H9 (cell line): ENCODE results near the gene PIEZO2. TPM values are rescaled to one million over a fixed set of nuclear protein-coding genes. Genes with fewer than 3 reads are reported as not detected.

Experiments
- DNase-seq: peaks from one replicate; pipeline ENCODE4 v3.0.0-alpha.2; 2017
- H2AFZ ChIP-seq: one replicate; pipeline ENCODE4 v1.6.1; 2013; ENCODE audit warnings: mild to moderate bottlenecking, low read length, control low read depth, moderate library complexity
- H2AK5ac ChIP-seq: 2 replicates; pipeline ENCODE4 v1.6.1; 2013; ENCODE audit warnings: low read length, control low read depth, mixed read lengths; ENCODE audit not compliant: insufficient read length
- H2BK120ac ChIP-seq: one replicate; pipeline ENCODE4 v1.6.1; 2013; ENCODE audit warnings: low read depth, mild to moderate bottlenecking, low read length, control low read depth, inconsistent platforms; ENCODE audit not compliant: poor library complexity, severe bottlenecking
- H2BK12ac ChIP-seq: 2 replicates; pipeline ENCODE4 v1.6.1; 2013; ENCODE audit warnings: low read length, control low read depth, mixed read lengths, low read depth; ENCODE audit not compliant: insufficient read length
- H2BK15ac ChIP-seq: 2 replicates; pipeline ENCODE4 v1.6.1; 2013; ENCODE audit warnings: low read depth, low read length, control low read depth
- H2BK20ac ChIP-seq: one replicate; pipeline ENCODE4 v1.6.1; 2013; ENCODE audit warnings: low read depth, mild to moderate bottlenecking, low read length, control low read depth, inconsistent platforms; ENCODE audit not compliant: poor library complexity, severe bottlenecking
- H2BK5ac ChIP-seq: 2 replicates; pipeline ENCODE4 v1.6.1; 2013; ENCODE audit warnings: low read length, control low read depth, mixed read lengths; ENCODE audit not compliant: insufficient read length
- H3K14ac ChIP-seq: 2 replicates; pipeline ENCODE4 v1.6.1; 2013; ENCODE audit warnings: low read length, control low read depth; ENCODE audit not compliant: insufficient read depth
- H3K18ac ChIP-seq: 2 replicates; pipeline ENCODE4 v1.6.1; 2013; ENCODE audit warnings: low read depth, mild to moderate bottlenecking, mixed read lengths, low read length, control low read depth; ENCODE audit not compliant: insufficient read length
- H3K23ac ChIP-seq: 2 replicates; pipeline ENCODE4 v1.6.1; 2013; ENCODE audit warnings: low read length, control low read depth, mixed read lengths, low read depth; ENCODE audit not compliant: insufficient read length
- H3K23me2 ChIP-seq: 2 replicates; pipeline ENCODE4 v1.6.1; 2013; ENCODE audit warnings: low read depth, mild to moderate bottlenecking, mixed read lengths, low read length, control low read depth; ENCODE audit not compliant: insufficient read length, poor library complexity, severe bottlenecking
- H3K27ac ChIP-seq: 2 replicates; pipeline ENCODE4 v1.5.1; 2013; ENCODE audit warnings: low read length, control low read depth, mixed read lengths, low read depth; ENCODE audit not compliant: insufficient read length
- H3K27me3 ChIP-seq: 2 replicates; pipeline ENCODE4 v1.6.1; 2013; ENCODE audit warnings: low read length, control low read depth, inconsistent platforms; ENCODE audit not compliant: insufficient read depth
- H3K4ac ChIP-seq: 2 replicates; pipeline ENCODE4 v1.6.1; 2013; ENCODE audit warnings: low read depth, mild to moderate bottlenecking, control low read depth, inconsistent platforms, low read length, moderate library complexity
- H3K4me1 ChIP-seq: 2 replicates; pipeline ENCODE4 v1.6.1; 2013; ENCODE audit warnings: low read length, control low read depth, inconsistent platforms; ENCODE audit not compliant: insufficient read depth
- H3K4me2 ChIP-seq: 2 replicates; pipeline ENCODE4 v1.6.1; 2013; ENCODE audit warnings: low read length, control low read depth, mixed read lengths; ENCODE audit not compliant: insufficient read length, insufficient read depth
- H3K56ac ChIP-seq: 2 replicates; pipeline ENCODE4 v1.6.1; 2013; ENCODE audit warnings: low read depth, mild to moderate bottlenecking, mixed read lengths, low read length, control low read depth; ENCODE audit not compliant: insufficient read length
- H3K79me1 ChIP-seq: 2 replicates; pipeline ENCODE4 v1.6.1; 2013; ENCODE audit warnings: low read depth, mild to moderate bottlenecking, moderate library complexity, low read length, control low read depth, inconsistent platforms; ENCODE audit not compliant: insufficient read depth, poor library complexity, severe bottlenecking
- H3K79me2 ChIP-seq: 2 replicates; pipeline ENCODE4 v1.6.1; 2013; ENCODE audit warnings: low read length, control low read depth, inconsistent platforms; ENCODE audit not compliant: insufficient read depth
- H3K9ac ChIP-seq: 2 replicates; pipeline ENCODE4 v1.6.1; 2013; ENCODE audit warnings: low read length, control low read depth, mixed read lengths; ENCODE audit not compliant: insufficient read length; ENCODE audit errors: extremely low read depth
- H3K9me3 ChIP-seq: one replicate; pipeline ENCODE4 v1.6.1; 2013; ENCODE audit warnings: low read depth, low read length, inconsistent platforms; ENCODE audit not compliant: control insufficient read depth
- H3T11ph ChIP-seq: one replicate; pipeline ENCODE4 v1.6.1; 2013; ENCODE audit warnings: mild to moderate bottlenecking, low read length, control low read depth, inconsistent platforms
- H4K20me1 ChIP-seq: one replicate; pipeline ENCODE4 v1.6.1; 2013; ENCODE audit not compliant: control insufficient read depth, insufficient read length, insufficient read depth
- H4K5ac ChIP-seq: 2 replicates; pipeline ENCODE4 v1.6.1; 2013; ENCODE audit warnings: low read depth, mild to moderate bottlenecking, mixed read lengths, low read length, control low read depth; ENCODE audit not compliant: insufficient read length
- H4K8ac ChIP-seq: replicated peaks from 2 replicates; pipeline ENCODE4 v1.6.1; 2013; ENCODE audit warnings: low read length, control low read depth, mixed read lengths, low read depth; ENCODE audit not compliant: insufficient read length
- H4K91ac ChIP-seq: 2 replicates; pipeline ENCODE4 v1.6.1; 2013; ENCODE audit warnings: low read depth, mild to moderate bottlenecking, moderate library complexity, mixed read lengths, low read length, control low read depth; ENCODE audit not compliant: insufficient read length
- H3K27ac Mint-ChIP-seq, 3 experiments: 2 replicates in 2 of 3; 3 replicates in 1 of 3; pipeline ENCODE4 v1.8.0; 2020 to 2021; ENCODE audit warnings: mixed read lengths in 3 of 3, mild to moderate bottlenecking in 1 of 3, moderate library complexity in 1 of 3
- H3K27me3 Mint-ChIP-seq: 2 replicates; pipeline ENCODE4 v1.8.0; 2021; ENCODE audit warnings: low read depth, mild to moderate bottlenecking, moderate library complexity, mixed read lengths
- H3K36me3 Mint-ChIP-seq, 3 experiments: 2 replicates in 2 of 3; 3 replicates in 1 of 3; pipeline ENCODE4 v1.8.0; 2020 to 2021; ENCODE audit warnings: low read depth in 3 of 3, mixed read lengths in 3 of 3; ENCODE audit not compliant: insufficient read depth in 1 of 3
- H3K4me1 Mint-ChIP-seq, 2 experiments: 2 replicates each; pipeline ENCODE4 v1.8.0; 2020; ENCODE audit warnings: mixed read lengths in 2 of 2
- H3K4me3 Mint-ChIP-seq, 2 experiments: 2 replicates in 1 of 2; 3 replicates in 1 of 2; pipeline ENCODE4 v1.8.0; 2020 to 2021; ENCODE audit warnings: mild to moderate bottlenecking in 2 of 2, mixed read lengths in 2 of 2, moderate library complexity in 1 of 2
- H3K9me3 Mint-ChIP-seq, 2 experiments: 2 replicates in 1 of 2; 3 replicates in 1 of 2; pipeline ENCODE4 v1.8.0; 2020; ENCODE audit warnings: mild to moderate bottlenecking in 2 of 2, mixed read lengths in 2 of 2, moderate library complexity in 1 of 2
- WGBS: extraction: QIAGEN DNeasy Blood & Tissue Kit; methylation state at CpG from one replicate; pipeline ENCODE4 v1.1.7; 2013; ENCODE audit warnings: missing lambda C conversion rate, low lambda C conversion rate, mixed read lengths; ENCODE audit not compliant: insufficient read length; ENCODE audit errors: extremely low coverage; 5-methylcytosine and 5-hydroxymethylcytosine counted together
- total RNA-seq: library from RNA; stranded (reverse); gene quantifications from 2 replicates; pipeline ENCODE4 v1.2.1, GENCODE V29; 2021
- TF ChIP-seq, protein P1 (sequence below): fragments of 200-600 bp; sonication (generic); conservative IDR thresholded peaks from 3 replicates; pipeline ENCODE4 v1.8.0; 2021; ENCODE audit warnings: antibody characterized with exemption, mild to moderate bottlenecking

Gene PIEZO2
- total RNA-seq, 1 experiment from 2014 or later, result 3.9 TPM

DNA sequence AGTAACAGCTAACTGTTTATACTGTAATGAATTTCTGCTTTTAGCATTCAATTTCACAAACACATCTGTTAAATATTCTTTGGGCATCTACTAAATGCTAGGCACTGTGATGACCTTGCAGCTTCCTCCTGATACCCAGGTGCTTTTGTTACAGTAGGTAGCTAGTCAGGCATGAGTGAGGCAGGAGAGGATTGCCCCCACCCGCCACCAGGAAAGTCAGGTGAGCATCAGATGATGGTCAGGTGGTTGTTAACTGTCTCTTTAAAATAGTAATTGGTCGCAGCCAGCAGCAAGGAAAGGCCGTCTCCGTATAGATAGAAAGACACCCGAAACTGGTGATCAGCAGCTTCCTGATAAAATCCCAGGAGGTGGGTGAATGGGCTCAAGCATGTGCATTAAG lies 255.6 kb downstream of the PIEZO2 start:
- H2BK12ac ChIP-seq, result no peak overlapping the region
- Mint-ChIP-seq H3K4me1 (peaks cover 12% of the 10 kb centered on the region in 2 experiments), H3K27me3 (no peaks in the 10 kb centered on the region), H3K4me3 (no peak overlapping the region), H3K36me3 (peaks cover 0 to 4% (median 0%) of the 10 kb centered on the region in 3 experiments; a peak in 3 of 7 replicates), H3K9me3 (no peaks in the 10 kb centered on the region; a peak in 1 of 5 replicates), H3K27ac (no peak overlapping the region)
- no peak overlapping the region for H2BK5ac ChIP-seq
- no peak overlapping the region for H2BK120ac ChIP-seq
- H3K9ac ChIP-seq, result no peak overlapping the region
- H2BK15ac ChIP-seq, result no peak overlapping the region
- H2AK5ac ChIP-seq, result no peak overlapping the region
- H3K18ac ChIP-seq, result no peak overlapping the region
- no peak overlapping the region for H3K4ac ChIP-seq
- H3K23me2 ChIP-seq, result no peaks in the 10 kb centered on the region
- no peaks in the 10 kb centered on the region; the same call in 1 of the 2 replicates for H3K4me1 ChIP-seq
- no peak overlapping the region for H3K14ac ChIP-seq
- H2BK20ac ChIP-seq, result no peak overlapping the region
- no peaks in the 10 kb centered on the region for H3K79me2 ChIP-seq
- H2AFZ ChIP-seq, result no peak overlapping the region
- no peak overlapping the region for H3K27ac ChIP-seq
- TF ChIP-seq, protein P1, sequence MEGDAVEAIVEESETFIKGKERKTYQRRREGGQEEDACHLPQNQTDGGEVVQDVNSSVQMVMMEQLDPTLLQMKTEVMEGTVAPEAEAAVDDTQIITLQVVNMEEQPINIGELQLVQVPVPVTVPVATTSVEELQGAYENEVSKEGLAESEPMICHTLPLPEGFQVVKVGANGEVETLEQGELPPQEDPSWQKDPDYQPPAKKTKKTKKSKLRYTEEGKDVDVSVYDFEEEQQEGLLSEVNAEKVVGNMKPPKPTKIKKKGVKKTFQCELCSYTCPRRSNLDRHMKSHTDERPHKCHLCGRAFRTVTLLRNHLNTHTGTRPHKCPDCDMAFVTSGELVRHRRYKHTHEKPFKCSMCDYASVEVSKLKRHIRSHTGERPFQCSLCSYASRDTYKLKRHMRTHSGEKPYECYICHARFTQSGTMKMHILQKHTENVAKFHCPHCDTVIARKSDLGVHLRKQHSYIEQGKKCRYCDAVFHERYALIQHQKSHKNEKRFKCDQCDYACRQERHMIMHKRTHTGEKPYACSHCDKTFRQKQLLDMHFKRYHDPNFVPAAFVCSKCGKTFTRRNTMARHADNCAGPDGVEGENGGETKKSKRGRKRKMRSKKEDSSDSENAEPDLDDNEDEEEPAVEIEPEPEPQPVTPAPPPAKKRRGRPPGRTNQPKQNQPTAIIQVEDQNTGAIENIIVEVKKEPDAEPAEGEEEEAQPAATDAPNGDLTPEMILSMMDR, result no peak
- no peaks in the 10 kb centered on the region for H3K79me1 ChIP-seq
- no peaks in the 10 kb centered on the region for H3K9me3 ChIP-seq
- no CpG with 5 or more reads among the region's 5 CpGs for WGBS
- no peak overlapping the region for H4K5ac ChIP-seq
- no peaks in the 10 kb centered on the region for H3K27me3 ChIP-seq
- H3K23ac ChIP-seq, result no peak overlapping the region
- H4K8ac ChIP-seq, result no peak overlapping the region
- H4K20me1 ChIP-seq, result no peaks in the 10 kb centered on the region
- H3K4me2 ChIP-seq, result no peak overlapping the region
- H4K91ac ChIP-seq, result no peak overlapping the region
- no peak overlapping the region for H3T11ph ChIP-seq
- DNase-seq, result no peak
- H3K56ac ChIP-seq, result no peak overlapping the region
